ENCODE results near the gene MGAT5B. TPM values are rescaled to one million over a fixed set of nuclear protein-coding genes. Genes with fewer than 3 reads are reported as not detected.

Gene MGAT5B
- total and polyA plus RNA-seq, 4 donors, result 0.02 to 0.25 TPM; not detected in 2

- H3K27ac ChIP-seq (ENCODE audit: low read depth in 1 of 2, low read length in 2 of 2), result no peak overlapping the region
These were observed 47.6 kb upstream of the MGAT5B start for GRCh38 chr17:76820561-76820960.

DNA sequence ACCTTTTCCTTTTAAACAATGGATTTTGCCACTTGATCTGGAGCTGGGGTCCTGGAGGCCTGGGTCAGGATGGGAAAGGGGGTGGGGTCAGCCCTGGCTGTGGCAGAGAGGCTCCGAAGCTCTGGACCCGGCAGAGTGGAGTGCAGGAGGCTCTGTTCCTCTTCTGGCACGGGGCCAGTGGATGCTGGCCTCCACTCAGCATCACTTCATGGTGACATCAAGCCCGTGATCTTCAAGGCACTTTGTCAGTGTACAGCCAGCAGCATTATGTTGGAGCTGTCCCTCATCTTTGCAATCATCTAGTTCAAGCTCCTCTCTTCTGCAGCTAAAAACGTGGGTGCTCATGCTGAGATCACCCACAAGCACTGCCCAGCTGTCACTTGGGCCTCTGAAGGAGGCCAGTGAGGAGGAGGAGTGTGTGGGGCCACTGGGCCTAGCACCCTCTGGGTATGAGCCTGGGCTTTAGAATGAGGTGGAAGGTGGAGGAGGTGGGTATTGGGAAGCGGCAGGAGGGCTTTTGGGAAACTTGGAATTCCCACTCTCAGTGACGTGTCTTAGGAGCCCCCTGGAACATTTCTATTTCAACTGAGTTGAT, 45.9 kb upstream of the MGAT5B start:
- DNase-seq (ENCODE audit: low spot score), result no peak
- Histone ChIP-seq H3K4me1 (ENCODE audit: control insufficient read depth in 4 of 4, insufficient read depth in 4 of 4, low read length in 3 of 4) (no peaks in the 10 kb centered on the region), H3K27me3 (ENCODE audit: control insufficient read depth in 4 of 4, insufficient read depth in 4 of 4, low read length in 3 of 4) (no peaks in the 10 kb centered on the region), H3K9ac (ENCODE audit: low read depth in 1 of 2, low read length in 2 of 2) (no peak overlapping the region), H3K4me3 (ENCODE audit: low read depth in 1 of 3, low read length in 3 of 3) (no peak overlapping the region), H3K36me3 (ENCODE audit: control insufficient read depth in 4 of 4, insufficient read depth in 3 of 4, low read depth in 1 of 4, low read length in 3 of 4) (no peaks in the 10 kb centered on the region), H3K27ac (ENCODE audit: low read depth in 1 of 2, low read length in 2 of 2) (no peak overlapping the region), H3K9me3 (ENCODE audit: control insufficient read depth in 4 of 4, low read length in 3 of 4) (no peaks in the 10 kb centered on the region)
- 69% methylated on average over 7 of the region's 7 CpGs for WGBS
- TF ChIP-seq GABPA (IDR thresholded peaks at IDR 0.05 in 1 of 2, conservative IDR thresholded peaks at IDR 0.05 in 1 of 2), result no peak
- no peak for TF ChIP-seq REST (IDR thresholded peaks at IDR 0.05)
- TF ChIP-seq, protein P1, sequence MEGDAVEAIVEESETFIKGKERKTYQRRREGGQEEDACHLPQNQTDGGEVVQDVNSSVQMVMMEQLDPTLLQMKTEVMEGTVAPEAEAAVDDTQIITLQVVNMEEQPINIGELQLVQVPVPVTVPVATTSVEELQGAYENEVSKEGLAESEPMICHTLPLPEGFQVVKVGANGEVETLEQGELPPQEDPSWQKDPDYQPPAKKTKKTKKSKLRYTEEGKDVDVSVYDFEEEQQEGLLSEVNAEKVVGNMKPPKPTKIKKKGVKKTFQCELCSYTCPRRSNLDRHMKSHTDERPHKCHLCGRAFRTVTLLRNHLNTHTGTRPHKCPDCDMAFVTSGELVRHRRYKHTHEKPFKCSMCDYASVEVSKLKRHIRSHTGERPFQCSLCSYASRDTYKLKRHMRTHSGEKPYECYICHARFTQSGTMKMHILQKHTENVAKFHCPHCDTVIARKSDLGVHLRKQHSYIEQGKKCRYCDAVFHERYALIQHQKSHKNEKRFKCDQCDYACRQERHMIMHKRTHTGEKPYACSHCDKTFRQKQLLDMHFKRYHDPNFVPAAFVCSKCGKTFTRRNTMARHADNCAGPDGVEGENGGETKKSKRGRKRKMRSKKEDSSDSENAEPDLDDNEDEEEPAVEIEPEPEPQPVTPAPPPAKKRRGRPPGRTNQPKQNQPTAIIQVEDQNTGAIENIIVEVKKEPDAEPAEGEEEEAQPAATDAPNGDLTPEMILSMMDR (IDR thresholded peaks at IDR 0.05; ENCODE audit: low read depth, low read length, missing input control), result no peak

More at GRCh38 chr17:76820561-76820960, 47.6 kb upstream of the MGAT5B start:
- WGBS, result 70% methylated on average over 4 of the region's 4 CpGs
- Histone ChIP-seq H3K9me3 (ENCODE audit: control insufficient read depth in 4 of 4, low read length in 3 of 4) (no peaks in the 10 kb centered on the region), H3K27me3 (ENCODE audit: control insufficient read depth in 4 of 4, insufficient read depth in 4 of 4, low read length in 3 of 4) (no peaks in the 10 kb centered on the region), H3K36me3 (ENCODE audit: control insufficient read depth in 4 of 4, insufficient read depth in 3 of 4, low read depth in 1 of 4, low read length in 3 of 4) (no peaks in the 10 kb centered on the region), H3K4me1 (ENCODE audit: control insufficient read depth in 4 of 4, insufficient read depth in 4 of 4, low read length in 3 of 4) (no peaks in the 10 kb centered on the region), H3K4me3 (ENCODE audit: low read depth in 1 of 3, low read length in 3 of 3) (no peak overlapping the region), H3K9ac (ENCODE audit: low read depth in 1 of 2, low read length in 2 of 2) (no peak overlapping the region)
- TF ChIP-seq SP1 (IDR thresholded peaks at IDR 0.05), result no peak
- no peak for TF ChIP-seq GABPA (IDR thresholded peaks at IDR 0.05 in 1 of 2, conservative IDR thresholded peaks at IDR 0.05 in 1 of 2)
- TF ChIP-seq MAX (IDR thresholded peaks at IDR 0.05), result no peak
- no peak for TF ChIP-seq HNF4G (IDR thresholded peaks at IDR 0.05)
- no peak for TF ChIP-seq ZBTB33 (IDR thresholded peaks at IDR 0.05)
- TF ChIP-seq FOXA1 (IDR thresholded peaks at IDR 0.05), result no peak
- no peak for TF ChIP-seq JUND (IDR thresholded peaks at IDR 0.05)
- DNase-seq (ENCODE audit: low spot score), result no peak
